GM19328 (cell line): Measurements from ENCODE around the gene LGSN.
"Not testable (repeated sequence)": the region's sequence is repeated elsewhere in the genome, so short reads cannot be mapped to it uniquely, and the experiment has no call there.

ENCODE experiments used
- ATAC-seq: cut with Tn5 transposase; IDR thresholded peaks from one replicate; pipeline ENCODE4 v1.9.1; 2021; ENCODE audit warnings: mild to moderate bottlenecking, moderate library complexity; ENCODE audit not compliant: unreplicated experiment

Gene LGSN, protein sequence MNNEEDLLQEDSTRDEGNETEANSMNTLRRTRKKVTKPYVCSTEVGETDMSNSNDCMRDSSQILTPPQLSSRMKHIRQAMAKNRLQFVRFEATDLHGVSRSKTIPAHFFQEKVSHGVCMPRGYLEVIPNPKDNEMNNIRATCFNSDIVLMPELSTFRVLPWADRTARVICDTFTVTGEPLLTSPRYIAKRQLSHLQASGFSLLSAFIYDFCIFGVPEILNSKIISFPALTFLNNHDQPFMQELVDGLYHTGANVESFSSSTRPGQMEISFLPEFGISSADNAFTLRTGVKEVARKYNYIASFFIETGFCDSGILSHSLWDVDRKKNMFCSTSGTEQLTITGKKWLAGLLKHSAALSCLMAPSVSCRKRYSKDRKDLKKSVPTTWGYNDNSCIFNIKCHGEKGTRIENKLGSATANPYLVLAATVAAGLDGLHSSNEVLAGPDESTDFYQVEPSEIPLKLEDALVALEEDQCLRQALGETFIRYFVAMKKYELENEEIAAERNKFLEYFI

DNA sequence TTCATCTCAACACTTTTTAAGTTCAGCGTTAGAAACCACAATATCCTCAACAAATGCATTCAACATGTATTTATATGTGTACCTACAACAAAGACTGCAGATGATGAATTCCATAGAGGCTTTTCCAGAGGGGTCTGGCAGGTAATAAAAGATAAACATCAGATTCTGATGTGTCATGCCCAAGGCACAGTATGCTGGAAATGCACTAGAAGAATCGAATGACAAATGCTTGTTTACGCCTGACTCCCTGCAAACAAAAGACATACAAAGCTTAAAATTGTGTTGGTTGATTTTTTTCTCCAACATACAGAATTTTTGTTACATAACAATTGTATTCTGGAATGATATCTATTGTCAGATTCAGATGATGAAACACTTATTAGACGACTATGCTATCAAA lies at the start of gene LGSN:
Gene LGSN, minus strand, starts transcription at position 45 of the 400 bp plus-strand sequence. Its CDS starts 40 bp downstream, at position 5.
- no peak for ATAC-seq

DNA sequence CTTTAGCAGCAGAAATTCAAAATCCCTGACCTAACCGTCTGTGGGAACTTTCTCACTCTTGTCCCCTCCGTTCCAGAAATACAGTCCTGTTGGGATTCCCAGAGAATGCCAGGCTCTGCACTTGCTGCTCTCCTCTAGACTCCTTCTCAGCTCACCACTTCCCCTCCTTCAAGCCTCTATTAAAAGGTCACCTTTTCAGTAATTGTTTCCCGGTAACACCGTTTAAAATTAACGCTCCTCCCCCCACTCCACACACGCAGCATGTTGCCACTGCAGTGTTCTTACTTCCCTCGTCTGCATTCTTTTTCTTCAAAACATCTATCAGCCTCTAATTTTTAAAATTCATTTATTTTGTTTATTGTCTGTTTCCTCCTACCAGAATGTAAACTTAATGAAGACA lies 48.6 kb upstream of the LGSN start:
- ATAC-seq: no peak

DNA sequence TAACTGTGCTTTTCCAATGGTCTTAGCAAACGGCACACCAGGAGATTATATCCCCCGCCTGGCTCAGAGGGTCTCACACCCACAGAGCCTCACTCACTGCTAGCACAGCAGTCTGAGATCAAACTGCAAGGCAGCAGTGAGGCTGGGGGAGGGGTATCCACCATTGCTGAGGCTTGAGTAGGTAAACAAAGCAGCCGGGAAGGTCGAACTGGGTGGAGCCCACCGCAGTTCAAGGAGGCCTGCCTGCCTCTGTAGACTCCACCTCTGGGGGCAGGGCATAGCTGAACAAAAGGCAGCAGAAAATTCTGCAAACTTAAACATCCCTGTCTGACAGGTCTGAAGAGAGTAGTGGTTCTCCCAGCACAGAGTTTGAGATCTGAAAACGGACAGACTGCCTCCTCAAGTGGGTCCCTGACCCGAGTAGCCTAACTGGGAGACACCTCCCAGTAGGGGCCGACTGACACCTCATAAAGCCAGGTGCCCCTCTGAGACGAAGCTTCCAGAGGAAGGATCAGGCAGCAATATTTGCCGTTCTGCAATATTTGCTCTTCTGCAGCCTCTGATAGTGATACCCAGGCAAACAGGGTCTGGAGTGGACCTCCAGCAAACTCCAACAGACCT lies 42.8 kb upstream of the LGSN start:
- ATAC-seq: not testable (repeated sequence)

DNA sequence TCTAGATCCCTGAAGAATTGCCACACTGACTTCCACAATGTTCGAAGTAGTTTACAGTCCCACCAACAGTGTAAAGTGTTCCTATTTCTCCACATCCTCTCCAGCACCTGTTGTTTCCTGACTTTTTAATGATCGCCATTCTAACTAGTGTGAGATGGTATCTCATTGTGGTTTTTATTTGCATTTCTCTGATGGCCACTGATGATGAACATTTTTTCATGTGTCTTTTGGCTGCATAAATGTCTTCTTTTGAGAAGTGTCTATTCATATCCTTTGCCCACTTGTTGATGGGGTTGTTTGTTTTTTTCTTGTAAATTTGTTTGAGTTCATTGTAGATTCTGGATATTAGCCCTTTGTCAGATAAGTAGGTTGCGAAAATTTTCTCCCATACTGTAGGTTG lies 37.6 kb upstream of the LGSN start:
- not testable (repeated sequence) for ATAC-seq

DNA sequence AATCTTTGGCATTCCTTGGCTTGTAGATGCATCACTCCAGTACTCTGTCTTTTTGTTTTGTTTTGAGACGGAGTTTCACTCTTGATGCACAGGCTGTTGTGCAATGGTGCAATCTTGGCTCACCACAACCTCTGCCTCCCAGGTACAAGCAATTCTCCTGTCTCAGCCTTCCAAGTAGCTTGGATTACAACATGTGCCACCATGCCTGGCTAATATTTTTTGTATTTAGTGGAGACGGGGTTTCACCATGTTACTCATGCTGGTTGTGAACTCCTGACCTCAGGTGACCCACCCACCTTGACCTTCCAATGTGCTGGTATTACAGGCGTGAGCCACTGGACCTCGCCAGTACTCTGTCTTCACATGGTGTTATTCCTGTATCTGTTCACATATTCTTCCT lies 35.8 kb upstream of the LGSN start:
- no peak for ATAC-seq

DNA sequence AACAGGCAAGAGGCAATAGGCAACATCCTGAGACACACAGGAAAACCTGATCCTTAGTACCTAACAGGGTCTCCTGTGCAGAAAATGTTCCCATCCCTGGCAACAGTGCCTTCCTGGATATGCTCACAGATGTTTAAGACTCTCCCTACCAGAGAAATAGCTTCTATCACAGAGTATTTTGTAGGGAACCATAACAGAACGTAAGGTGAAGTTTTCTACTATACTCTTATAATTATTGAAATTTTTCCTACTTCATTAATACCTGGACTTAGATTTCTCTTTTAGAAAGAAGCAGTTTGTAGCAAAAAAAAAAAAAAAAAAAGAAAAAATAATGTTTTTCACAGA lies 33.5 kb upstream of the LGSN start:
- peak; percentile 14 for ATAC-seq

DNA sequence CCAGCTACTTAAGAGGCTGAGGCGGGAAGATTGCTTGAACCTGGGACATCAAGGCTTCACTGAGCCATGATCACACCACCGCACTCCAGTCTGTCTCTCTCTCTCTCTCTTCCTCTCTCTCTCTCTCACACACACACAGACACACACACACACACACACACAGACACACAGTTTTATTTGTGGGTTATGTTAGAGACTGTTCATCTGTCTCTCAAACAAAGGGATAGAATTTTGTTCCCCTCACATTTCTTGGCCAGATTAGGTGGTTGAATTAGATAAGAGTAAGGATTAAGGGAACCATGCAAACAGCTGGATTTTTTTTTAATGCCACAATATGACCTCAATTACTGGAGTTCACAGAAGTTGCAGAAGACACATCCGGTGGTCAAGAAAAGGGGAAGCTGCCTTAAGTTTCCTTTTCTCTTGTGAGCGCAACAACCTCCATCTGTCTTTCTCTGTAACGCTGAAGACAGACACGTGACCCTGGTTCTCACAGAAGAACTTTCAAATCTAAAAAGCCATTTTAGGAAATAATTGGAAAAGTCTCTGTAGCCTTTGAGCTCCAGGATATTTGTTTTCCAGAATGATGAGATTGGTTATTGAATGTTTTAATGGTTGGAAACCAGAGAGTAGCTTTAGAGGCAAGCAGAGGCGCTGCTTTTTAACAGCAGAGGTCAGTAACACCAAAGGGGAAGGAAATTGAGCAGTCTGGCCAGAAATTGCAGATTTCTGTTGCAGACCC lies 32.9 kb upstream of the LGSN start:
- peak; percentile 90 for ATAC-seq

DNA sequence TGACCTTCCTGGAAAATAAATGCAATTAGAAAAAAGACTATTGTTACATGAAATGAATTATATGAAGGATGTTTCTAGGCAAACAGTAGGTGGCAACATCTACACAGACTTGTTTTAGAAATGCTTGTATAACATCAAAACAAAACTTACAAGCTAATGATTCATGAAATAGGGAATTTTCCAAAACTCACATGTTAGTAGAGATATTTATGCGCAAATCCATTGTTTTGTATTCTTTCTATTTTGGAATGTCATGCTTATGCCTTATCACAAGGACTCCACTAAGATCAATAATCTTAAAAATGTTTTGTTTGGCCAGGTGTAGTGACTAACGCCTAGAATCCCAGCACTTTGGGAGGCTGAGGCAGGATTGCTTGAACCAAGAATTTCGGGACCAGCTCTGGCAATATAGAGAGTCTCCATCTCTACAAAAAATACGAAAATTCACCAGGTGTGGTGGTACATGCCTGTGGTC lies 32.3 kb upstream of the LGSN start:
- peak; percentile 27 for ATAC-seq

DNA sequence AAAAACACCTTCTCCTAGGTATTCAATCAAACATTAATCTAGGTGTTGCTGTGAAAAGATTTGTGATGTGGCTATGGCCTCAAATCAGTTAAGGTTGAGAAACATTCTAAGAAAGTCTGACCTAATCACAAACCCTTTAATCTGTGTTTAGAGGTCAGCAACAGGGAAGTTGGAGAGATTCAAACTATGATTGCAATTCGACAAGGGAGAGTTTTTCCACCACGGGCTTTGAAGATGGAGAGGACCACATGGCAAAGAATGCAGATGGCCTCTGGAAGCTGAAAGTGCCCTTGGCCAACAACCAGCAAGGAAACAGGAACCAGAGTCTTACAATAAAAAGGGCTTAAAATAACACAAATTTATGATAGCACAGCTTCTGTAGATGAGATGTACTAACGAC lies 29.6 kb upstream of the LGSN start:
- no peak for ATAC-seq

DNA sequence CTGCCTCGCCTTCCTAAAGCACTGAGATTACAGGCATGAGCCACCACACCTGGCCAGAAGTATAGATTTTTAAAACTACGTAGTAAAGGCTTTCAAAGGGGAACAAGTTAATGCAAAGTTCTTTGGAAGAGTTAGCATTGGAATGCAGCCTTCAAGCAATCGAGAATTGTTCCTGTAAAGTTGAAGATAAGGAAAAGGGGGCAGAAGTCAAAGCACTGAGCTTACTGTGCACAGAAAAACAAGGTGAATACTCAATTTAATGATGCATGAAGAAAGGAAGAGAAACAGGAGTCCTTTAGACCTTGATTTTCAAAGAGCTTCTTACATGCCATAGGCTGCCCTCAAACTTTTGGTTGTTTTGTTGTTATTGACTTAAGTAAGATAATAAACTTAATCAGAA lies 29.1 kb upstream of the LGSN start:
- ATAC-seq: no peak

DNA sequence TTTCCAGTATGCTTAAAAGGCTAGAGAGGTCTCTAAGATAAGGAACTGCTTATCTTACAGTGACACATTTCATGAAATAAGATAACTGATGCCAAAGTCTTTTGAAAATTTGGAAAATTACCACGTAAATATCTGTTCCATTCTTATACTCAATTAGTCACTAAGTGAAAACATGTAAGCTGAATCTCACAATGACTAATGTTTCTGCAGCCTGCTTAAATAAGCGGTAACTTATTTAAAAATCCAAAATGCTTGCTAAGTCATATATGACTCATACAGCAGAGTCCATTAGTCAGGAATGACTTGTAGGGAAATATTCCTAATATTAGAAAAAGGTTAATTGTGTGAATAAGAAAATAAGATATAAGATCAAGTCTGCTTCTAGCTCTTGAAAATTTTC lies 27.8 kb upstream of the LGSN start:
- ATAC-seq: no peak

DNA sequence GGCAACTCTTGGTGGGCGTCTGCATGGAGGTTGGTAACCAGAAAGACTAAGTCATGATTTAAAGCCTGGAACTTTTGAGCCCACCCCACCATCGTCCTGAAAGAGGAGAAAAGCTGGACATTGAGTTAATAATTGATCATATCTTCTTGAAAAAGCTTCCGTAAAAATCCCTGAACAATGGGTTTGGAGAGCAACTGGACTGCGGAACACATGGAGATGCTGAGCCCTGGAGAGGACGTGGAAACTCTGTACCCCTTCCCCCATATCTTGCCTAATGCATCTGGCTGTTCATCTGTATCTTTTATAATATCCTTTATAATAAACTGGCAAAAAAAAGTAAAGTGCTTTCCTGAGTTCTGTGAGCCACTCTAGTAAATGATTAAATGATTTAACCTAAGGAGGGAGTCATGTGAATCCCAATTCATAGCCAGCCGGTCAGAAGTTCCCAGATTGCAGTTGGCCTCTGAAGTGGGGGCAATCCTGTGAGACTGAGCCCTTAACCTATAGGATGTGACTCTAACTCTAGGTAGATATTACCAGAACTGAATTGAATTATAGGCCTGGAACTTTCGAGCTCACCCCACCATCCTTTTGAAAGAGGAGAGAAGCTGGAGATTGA lies 26.5 kb upstream of the LGSN start:
- ATAC-seq: no peak

DNA sequence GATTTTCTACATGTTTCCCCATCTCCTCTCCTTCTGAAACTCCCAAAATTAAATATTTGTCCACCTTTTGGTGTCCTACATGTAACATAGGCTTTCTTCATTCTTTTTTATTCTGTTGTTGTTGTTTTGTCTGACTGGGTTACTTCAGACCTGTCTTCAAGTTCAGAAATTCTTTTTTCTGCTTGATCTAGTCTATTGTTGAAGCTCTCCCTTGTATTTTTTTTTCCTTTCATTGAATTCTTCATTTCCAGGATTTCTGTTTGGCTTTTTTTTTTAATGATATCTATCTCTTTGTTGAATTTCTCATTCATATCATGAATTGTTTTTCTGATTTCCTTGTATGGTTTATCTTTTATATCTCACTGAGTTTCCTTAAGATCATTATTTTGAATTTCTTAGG lies 20.6 kb upstream of the LGSN start:
- ATAC-seq: no peak

DNA sequence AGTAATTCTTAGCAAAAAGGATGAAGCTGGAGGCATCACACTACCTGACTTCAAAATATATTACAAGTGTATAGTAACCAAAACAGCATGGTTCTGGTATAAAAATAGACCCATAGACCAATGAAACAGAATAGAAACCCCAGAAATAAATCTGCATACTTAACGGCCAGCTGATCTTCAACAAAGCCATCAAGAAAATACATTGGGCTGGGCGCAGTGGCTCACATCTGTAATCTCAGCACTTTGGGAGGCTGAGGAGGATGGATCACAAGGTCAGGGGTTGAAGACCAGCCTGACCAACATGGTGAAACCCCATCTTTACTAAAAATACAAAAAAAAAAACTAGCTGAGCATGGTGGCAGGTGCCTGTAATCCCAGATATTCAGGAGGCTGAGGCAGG lies 14.9 kb upstream of the LGSN start:
- not testable (repeated sequence) for ATAC-seq

DNA sequence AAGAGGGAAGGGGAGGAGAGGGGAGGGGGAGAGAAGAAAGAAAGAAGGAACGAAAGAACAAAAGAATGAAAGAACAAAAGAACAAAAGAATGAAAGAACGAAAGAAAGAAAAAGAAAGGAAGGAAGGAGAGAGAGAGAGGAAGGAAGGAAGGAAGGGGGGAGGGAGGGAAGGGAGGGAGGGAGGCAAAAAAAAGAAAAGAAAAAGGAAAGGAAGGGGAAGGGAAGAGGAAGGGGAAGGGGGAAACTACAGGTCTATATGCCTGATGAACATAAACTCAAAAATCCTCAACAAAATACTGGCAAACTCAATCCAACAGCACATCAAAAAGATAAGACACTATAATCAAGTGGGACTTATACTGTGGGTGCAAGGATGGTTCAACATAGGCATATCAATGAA lies 13.7 kb upstream of the LGSN start:
- no peak for ATAC-seq

DNA sequence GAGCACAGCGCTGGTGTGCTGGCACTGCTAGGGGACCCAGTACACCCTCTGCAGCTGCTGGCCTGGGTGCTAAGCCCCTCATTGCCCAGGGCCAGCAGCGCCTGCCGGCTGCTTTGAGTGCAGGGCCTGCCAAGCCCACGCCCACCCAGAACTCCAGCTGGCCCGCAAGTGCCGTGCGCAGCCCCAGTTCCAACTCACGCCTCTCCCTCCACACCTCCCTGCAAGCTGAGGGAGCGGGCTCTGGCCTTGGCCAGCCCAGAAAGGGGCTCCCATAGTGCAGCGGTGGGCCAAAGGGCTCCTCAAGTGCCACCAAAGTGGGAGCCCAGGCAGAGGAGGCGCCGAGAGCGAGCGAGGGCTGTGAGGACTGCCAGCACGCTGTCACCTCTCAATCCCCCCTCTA lies 6.8 kb upstream of the LGSN start:
- not testable (repeated sequence) for ATAC-seq

DNA sequence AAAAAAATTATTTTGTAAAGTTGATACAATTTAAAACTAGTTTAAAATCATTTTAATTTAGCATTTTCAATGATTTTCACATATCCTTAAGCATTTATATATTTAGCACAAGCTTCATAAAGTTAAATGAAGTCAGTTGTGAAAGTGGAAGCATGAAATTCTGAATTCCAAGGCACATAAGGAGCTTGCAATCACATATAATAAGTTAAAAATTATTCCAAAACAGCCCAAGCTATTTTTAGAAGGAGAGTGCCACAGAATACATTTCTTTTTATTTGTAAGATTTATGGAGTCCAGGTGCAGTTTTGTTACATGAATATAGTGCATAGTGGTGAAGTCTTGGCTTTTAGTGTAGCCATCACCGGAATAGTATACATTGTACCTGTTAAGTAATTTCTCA lies 3.2 kb upstream of the LGSN start:
- ATAC-seq: no peak

DNA sequence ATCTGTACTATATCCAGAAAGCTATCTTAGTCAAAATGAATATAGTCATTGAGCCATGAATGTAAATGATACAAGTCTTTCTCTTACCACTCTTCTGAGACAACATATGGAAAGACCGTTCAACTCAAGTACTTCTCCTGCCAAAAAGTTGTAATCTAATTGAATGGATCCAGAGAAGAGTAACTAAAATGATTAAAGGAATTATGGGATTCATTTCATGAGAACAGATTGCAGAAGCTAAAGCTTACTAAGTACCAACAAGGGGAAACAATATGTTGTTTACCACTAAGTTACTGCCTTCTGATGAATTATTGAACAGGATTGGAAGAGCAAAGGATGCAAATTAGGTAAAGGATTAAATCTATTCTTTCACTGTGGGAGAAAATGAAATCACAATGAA lies 2.0 kb upstream of the LGSN start:
- ATAC-seq: no peak

DNA sequence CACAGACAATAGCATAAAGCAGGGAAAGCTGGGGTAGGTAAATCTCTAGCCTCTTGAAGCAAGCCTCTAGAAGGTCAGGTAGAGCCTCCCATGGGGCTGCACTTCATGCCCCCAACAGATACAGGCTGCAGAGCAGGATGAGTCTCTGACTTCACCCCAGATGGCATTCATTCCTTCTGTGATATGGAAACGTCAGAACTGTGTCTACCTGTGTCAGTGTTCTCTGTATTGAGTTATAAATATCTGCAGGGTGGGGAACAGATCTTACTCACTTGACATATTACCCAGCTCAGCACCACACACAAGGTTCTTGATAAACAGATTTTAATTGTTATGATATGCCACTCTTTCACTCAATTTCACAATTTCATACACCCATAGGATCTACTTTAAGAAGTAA lies 2.1 kb downstream of the LGSN start:
- ATAC-seq: no peak

DNA sequence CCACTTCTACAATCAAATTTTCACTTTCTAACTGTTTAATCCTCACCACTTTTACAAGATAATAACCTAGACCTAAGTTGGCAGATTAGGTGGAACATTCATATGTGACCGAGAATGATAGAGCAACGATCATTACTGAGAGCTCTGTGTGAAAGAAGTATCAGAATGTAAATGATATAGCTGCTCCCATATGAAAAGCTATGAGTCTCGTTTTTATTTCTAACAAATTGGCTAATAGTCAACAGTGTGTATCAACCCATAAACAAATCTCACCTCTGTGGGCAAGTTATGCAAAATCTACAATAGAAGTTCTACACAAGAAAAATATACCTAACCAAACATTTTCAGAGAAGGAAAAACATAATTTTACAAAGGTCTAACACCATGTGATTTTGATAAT lies 3.7 kb downstream of the LGSN start:
- ATAC-seq: no peak

DNA sequence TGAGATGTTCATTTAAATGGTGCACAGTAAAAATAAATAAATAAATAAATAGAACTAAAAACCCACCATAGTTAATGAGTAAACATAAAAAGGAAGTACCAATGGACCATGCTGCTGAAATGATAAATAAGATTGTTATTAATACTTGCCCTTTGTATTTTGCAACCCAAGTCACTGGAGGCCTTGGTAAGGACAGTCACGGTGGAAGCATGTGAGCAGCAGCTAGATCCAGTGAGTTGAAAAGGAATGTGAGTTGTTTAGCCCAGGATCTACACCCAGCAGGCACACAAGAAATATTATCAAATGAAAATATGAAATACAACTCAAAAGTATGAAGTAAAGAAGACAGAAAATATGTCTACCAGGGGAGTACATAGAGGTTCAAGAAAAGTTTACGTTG lies 6.7 kb downstream of the LGSN start:
- no peak for ATAC-seq
